ENCODE data around the gene COL6A3.

Gene COL6A3

DNA sequence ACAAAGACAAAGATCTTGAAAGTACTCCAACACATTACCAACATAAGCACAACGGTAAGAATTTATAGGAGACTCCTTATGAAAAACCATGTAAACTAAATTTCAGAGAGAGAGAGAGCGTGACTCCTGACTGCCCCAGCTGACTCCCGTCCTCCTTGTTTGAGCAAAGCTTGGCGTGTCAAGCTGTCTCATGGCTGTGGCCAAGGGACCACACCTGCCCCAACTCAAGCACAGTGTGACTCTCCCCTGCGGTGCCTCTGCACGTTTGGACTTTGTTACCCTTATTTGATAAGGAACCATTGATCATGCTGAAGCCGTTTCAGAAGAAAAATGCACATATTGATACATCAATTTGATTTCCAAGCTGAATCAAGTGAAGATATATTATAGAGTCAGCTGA, 124.8 kb downstream of the COL6A3 start:
- DNase-seq: no peak

DNA sequence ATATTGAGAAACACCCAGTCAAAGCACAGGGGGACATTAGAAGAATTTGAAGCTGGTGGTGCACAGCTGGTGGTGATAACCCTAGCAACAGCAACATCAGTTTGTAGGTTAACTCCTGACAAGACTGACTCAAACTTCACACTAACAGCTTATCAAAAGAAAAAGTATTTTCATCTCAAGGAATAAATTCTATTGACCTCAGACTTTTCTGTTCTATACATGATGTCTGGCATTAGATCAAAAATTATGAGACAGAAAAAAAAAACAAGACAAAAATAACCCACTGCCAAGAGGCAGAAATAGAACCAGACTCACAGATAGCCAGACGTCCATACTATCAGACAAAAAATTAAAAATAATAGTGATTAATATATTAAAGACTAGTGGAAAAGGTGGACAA, 126.1 kb downstream of the COL6A3 start:
- DNase-seq: no peak

DNA sequence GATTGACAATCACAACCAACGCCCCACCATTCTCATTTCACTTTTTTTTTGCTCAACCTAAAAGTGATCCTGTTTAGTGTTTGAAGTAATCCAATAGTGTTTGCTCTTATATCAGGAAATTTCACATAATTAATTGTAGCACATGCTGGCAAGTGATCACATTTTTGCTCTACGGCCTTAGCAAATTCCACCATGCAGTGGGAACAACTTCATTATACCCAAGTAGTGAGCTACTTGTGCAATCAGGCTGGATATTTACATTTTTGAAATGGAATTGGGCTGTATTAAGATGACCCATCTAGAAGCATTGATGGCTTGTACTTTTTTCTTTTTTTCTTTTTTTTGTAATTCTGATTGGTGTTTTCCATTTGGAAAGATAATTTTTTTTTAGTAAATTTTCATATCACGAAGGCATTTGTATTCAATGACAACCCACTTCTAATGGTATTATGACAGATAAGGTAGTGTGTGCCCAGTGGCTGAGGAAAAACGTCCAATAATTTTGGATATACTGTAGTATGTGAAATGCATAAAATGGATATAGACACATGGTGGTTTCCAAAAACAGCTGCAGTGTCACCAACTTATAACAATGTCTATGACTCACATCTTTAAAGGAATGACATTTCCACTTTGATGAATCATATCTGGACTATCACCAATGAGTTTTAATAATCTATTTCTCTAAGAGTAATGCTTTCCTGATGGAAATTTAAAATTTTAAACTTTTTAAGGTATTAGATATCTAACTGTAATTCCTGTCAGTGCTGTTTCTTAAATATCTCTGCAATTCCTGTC, 130.6 kb downstream of the COL6A3 start:
- no peak for DNase-seq

DNA sequence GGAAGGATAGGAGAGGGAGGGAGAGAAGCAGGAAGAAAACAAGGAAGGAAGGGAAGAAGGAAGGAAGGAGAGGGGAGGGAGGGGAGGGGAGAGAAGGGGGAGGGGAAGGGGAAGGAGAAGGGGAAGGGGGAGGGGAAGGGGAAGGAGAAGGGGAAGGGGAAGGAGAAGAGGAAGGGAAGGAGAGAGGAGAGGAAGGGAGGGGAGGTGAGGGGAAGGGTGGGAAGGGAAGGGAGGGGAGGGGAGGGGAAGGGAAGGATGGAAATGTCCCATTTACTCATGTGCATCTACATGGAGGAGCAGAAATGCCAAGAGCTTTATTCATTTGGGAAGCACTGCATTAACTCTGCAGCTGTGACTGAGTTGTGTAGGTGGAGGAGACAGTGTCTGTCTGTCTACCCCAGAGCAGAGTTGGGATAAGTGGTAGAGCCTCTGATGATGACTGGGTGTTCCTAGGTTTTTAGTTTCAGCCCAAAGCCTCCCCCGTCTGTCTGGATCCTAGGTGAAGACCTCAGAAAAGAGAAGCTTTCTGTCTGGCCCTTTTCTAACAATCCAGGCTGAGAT, 131.3 kb downstream of the COL6A3 start:
- DNase-seq: no peak

DNA sequence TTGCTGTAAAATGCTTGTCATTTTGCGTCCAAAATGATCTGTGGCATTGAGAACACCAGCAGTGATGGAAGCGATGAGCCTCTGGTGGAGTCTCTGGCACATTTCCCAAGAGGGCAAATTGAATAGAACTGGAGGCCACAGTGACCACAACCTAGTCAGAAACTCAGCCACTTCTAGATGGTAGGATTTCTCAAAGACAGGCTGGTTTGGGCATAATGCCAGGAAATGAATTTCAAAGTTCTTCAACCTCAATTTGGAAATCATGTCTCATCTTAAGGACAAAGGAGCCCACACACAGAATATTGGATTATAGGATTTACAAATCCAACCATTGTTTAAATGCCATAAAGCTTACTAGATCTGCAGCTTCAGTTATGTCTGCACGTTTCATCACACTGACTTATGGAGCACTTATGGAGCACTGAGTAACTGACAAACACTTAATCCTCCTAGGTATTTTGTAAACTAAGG, 132.1 kb downstream of the COL6A3 start:
- no peak for DNase-seq

DNA sequence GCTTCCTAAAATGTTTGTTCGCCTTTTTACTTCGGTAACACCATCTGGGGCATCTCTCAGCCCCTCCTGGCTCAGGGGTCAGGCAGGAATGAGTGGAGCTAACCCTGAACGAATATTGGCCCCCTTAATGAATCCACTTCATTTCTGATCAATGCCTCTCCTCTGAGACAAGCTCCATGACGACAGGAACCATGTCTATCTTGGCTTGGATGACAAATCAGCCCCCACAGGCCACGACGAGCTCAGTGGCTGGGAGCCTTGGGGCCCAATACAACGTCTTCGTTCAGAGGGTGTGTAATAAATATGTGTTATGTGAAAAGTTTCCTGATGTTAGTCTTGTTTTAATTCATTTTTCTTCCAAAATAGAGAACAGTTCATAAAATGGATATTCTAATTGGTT, 133.0 kb downstream of the COL6A3 start:
- DNase-seq: no peak

DNA sequence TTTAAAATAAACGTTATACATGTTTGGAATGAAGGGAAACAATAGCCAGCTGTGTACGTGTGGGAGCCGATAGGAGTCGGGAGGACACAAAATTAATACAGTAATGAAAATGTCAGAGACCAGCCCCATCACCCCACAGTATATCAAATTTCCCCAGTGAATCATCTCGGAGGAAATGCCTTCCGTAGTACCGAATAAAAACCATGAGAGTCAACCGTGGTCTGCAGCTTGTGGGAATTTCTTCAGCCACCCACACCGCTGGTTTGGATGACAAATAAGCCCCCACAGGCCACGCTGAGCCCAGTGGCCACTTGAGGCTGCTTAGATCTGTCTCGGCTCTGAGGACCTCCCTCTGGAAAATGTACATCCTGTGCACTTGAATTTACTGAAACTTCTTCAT, 133.7 kb downstream of the COL6A3 start:
- no peak for DNase-seq

DNA sequence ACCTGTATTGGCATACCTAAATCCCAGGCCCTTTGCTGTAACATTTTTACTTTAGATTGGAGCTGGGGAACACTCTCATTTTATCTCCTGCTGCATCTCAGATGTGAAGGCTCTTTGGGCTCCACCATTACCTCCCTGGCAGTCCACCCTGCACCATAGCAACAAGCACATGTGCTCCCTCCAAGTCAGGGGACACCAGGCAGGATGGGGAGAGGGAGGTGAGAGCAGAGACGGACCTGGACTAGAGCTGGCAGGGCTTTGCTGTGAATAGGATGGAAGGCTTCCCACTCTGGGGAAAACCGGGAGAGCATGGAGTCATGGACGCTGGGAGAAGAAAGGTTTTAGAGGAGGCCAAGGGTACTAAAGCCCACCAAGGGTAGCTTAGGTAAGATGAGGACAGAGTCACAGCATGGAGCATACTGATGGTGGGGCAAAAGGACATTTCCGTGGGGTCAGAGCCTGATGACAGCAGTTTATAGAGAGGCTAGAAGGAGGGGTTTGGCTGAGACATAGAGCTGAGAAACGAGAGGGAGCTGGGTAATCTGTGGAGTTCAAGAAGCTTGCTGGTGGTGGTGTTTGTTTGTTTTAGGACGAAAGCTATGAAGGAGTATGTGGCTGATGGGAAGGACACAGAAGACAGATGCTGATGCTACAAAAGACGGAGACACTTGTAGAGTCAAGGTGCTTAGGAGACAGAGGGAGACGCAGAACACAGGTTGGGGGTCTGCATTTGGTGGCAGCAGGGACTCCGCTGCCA, 134.8 kb downstream of the COL6A3 start:
- no peak for DNase-seq

DNA sequence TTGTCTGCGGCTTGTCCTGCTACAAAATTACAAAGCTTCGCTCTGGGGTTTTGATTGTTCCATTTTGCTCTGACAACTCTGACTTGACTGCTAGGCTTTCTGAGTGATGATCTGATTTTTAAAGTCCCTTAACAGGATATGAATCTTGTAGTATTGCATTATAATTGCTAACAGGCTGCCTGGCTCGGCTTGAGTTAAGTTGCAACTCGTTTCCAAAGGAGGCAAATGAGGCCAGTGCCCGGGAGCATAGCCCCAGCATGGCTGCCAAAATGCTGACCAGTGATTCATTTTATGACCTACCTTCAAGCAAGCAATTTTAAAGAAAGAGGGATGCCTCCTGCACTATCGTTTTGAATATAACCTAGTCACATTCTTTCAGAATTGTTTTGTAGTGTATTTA, 135.4 kb downstream of the COL6A3 start:
- no peak for DNase-seq

DNA sequence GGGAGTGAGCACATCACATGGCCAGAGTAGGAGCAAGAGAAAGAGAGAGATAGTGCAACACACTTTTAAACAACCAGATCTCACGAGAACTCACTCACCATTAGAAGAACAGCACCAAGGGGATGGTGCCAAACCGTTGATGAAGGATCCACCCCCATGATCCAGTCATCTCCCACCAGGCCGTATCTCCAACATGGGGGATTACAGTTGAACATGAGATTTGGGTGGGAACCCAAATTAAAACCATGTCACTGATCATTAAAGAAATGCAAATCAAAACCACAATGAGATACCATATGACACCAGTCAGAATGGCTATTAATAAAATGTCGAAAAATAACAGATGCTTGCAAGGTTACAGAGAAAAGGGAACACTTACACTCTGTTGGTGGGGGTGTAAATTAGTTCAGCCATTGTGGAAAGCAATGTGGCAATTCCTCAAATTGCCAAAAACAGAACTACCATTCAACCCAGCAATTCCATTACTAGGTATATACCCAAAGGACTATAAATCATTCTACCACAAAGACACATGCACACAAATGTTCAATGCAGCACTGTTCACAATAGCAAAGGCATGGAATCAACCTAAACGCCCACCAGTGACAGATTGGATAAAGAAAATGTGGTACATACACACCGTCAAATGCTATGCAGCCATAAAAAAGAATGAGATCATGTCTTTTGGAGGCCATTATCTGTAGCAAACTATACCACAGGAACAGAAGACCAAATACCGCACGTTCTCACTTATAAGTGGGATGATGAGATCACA, 137.1 kb downstream of the COL6A3 start:
- DNase-seq: no peak

All from CD4-positive, alpha-beta T cell treated with Interferon gamma for 1 hour (primary cell).